ENCODE measurements around the gene TOX3. TPM values are rescaled to one million over a fixed set of nuclear protein-coding genes. Genes with fewer than 3 reads are reported as not detected.

TOX3 gene
- total RNA-seq, 4 donors from 2014 or later = 10.9 to 32.6 (median 28.0) TPM

DNA sequence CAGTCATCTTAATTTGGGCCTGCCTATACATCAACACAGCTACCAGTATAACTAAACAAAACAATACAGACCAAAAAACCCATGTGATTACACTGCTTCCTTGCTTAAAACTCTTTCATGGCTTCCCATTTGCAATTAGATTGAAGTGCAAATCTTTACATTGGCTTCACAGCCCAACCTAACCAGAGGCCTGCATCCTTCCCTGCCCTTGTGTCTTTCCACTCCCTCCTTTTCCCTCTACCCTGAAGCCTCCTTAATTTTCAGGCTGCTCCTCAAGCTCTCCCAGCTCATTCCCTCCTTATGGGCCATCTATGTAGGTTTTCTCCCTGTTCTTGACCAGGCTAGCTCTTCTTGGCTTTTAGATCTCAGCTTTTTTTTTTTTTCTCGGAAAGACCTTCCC, 147.8 kb downstream of the TOX3 start:
- TF ChIP-seq EP300 (IDR thresholded peaks at IDR 0.05; ENCODE audit: low read depth) (no peak), POLR2A (IDR thresholded peaks at IDR 0.05) (no peak), POLR2AphosphoS5 (IDR thresholded peaks at IDR 0.05) (no peak), CTCF (IDR thresholded peaks at IDR 0.05) (no peak)
- no peaks in the 10 kb centered on the region for H3K27me3 ChIP-seq
- no peak for DNase-seq
- no peak overlapping the region for H3K4me3 ChIP-seq
- intact Hi-C loops (cut with DNase I; ENCODE audit: low total_unique reads) = no loop called here
- no peaks in the 10 kb centered on the region for H3K9me3 ChIP-seq
- in situ Hi-C loops (cut with MboI; ENCODE audit: low pct_ligation_motif_present in 1 of 4, low pct_unique_long_range_greater_than_20kb in 1 of 4, low sequenced_read_pairs in 3 of 4) = no loop called here
- H3K27ac ChIP-seq = no peak overlapping the region
- 76 to 100% methylated on average over 1 of the region's 1 CpG for WGBS, 2 donors (ENCODE audit: low coverage in 1 of 2)
- H3K4me1 ChIP-seq = no peaks in the 10 kb centered on the region
- H3K36me3 ChIP-seq = no peaks in the 10 kb centered on the region

DNA sequence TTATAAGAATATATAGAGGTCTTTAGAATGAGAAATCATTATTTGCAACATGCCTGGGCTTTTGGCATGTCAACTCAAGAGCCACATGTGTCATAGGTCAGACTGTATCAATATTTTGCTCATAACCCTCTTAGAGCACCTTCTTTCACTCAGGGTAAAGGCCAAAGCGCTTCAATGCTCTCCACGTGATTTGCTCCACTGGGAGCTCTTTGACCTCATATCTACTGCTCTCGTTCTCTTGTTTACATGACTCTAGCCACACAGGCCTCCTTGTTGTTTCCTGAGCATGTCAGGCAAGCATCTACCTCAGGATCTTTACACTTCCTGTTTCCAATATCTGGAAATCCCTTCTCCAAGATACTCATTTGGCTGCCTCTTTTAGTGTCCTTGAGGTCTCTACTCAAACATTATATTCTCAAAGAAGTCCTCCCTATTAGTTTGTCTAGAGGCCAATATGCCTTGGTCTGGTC, 148.4 kb downstream of the TOX3 start:
- Histone ChIP-seq H3K27ac (no peak overlapping the region), H3K9me3 (no peaks in the 10 kb centered on the region), H3K36me3 (no peaks in the 10 kb centered on the region), H3K4me3 (no peak overlapping the region), H3K4me1 (no peaks in the 10 kb centered on the region), H3K27me3 (no peaks in the 10 kb centered on the region)
- DNase-seq = no peak
- no peak for TF ChIP-seq EP300 (IDR thresholded peaks at IDR 0.05; ENCODE audit: low read depth)
- no peak for TF ChIP-seq POLR2A (IDR thresholded peaks at IDR 0.05)
- TF ChIP-seq POLR2AphosphoS5 (IDR thresholded peaks at IDR 0.05) = no peak
- no peak for TF ChIP-seq CTCF (IDR thresholded peaks at IDR 0.05)
- intact Hi-C loops (cut with DNase I; ENCODE audit: low total_unique reads) (no loop called here), in situ Hi-C loops (cut with MboI; ENCODE audit: low pct_ligation_motif_present in 1 of 4, low pct_unique_long_range_greater_than_20kb in 1 of 4, low sequenced_read_pairs in 3 of 4) (no loop called here)
- 41 to 55% methylated on average over 2 to 3 of the region's 3 CpGs for WGBS, 2 donors (ENCODE audit: low coverage in 1 of 2)

DNA sequence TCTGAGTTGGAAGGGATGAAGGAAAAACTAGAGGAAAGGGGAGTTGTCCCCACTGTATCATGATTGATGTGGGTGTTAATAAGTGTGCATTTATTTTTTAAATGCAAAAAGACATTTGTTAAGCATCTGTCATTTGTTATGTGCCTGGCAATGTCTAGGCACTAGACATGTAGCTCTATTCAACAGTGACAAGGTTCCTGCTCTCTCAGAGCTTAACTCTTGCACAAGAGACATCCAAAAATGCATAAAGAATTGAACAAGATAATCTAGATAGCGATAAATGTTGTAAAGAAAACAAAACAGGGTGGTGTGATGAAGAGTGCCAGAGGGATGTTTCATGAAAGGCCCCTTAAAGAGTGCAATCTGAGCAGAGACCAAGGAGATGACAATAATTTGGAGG, 148.9 kb downstream of the TOX3 start:
- H3K9me3 ChIP-seq = no peaks in the 10 kb centered on the region
- TF ChIP-seq EP300 (IDR thresholded peaks at IDR 0.05; ENCODE audit: low read depth) = no peak
- TF ChIP-seq POLR2AphosphoS5 (IDR thresholded peaks at IDR 0.05) = no peak
- TF ChIP-seq CTCF (IDR thresholded peaks at IDR 0.05) = no peak
- no peak for TF ChIP-seq POLR2A (IDR thresholded peaks at IDR 0.05)
- no peaks in the 10 kb centered on the region for H3K4me1 ChIP-seq
- 20 to 74% methylated on average over 1 of the region's 1 CpG for WGBS, 2 donors (ENCODE audit: low coverage in 1 of 2)
- H3K36me3 ChIP-seq = no peaks in the 10 kb centered on the region
- in situ Hi-C loops (cut with MboI; ENCODE audit: low pct_ligation_motif_present in 1 of 4, low pct_unique_long_range_greater_than_20kb in 1 of 4, low sequenced_read_pairs in 3 of 4) (no loop called here), intact Hi-C loops (cut with DNase I; ENCODE audit: low total_unique reads) (no loop called here)
- H3K4me3 ChIP-seq = no peak overlapping the region
- no peak for DNase-seq
- H3K27me3 ChIP-seq = no peaks in the 10 kb centered on the region
- no peak overlapping the region for H3K27ac ChIP-seq

GRCh38 chr16:52393448-52393847, 153.5 kb downstream of the TOX3 start:
- H3K4me1 ChIP-seq = no peaks in the 10 kb centered on the region
- no peaks in the 10 kb centered on the region for H3K27me3 ChIP-seq
- TF ChIP-seq CTCF (IDR thresholded peaks at IDR 0.05) (no peak), POLR2A (IDR thresholded peaks at IDR 0.05) (no peak), POLR2AphosphoS5 (IDR thresholded peaks at IDR 0.05) (no peak), EP300 (IDR thresholded peaks at IDR 0.05; ENCODE audit: low read depth) (no peak)
- 76 to 87% methylated on average over 3 of the region's 3 CpGs for WGBS, 2 donors (ENCODE audit: low coverage in 1 of 2)
- no peak overlapping the region for H3K27ac ChIP-seq
- H3K36me3 ChIP-seq = no peaks in the 10 kb centered on the region
- no peaks in the 10 kb centered on the region for H3K9me3 ChIP-seq
- intact Hi-C loops (cut with DNase I; ENCODE audit: low total_unique reads) (no loop called here), in situ Hi-C loops (cut with MboI; ENCODE audit: low pct_ligation_motif_present in 1 of 4, low pct_unique_long_range_greater_than_20kb in 1 of 4, low sequenced_read_pairs in 3 of 4) (no loop called here)
- DNase-seq = no peak
- no peak overlapping the region for H3K4me3 ChIP-seq
